ENCODE data around the gene TIAM1.
A peak's percentile ranks its signal among the peaks of the same experiment; 100 is the strongest.

Gene TIAM1

GRCh38 chr21:31140025-31140424 lies 204.0 kb downstream of the TIAM1 start:
- no peak for TF ChIP-seq CTCF (IDR thresholded peaks at IDR 0.05)
- no peak for DNase-seq (ENCODE audit: low spot score)
- Histone ChIP-seq H3K4me3 (no peak overlapping the region), H3K27ac (no peak overlapping the region)

GRCh38 chr21:31137960-31138359 lies 206.1 kb downstream of the TIAM1 start:
- no peak for DNase-seq (ENCODE audit: low spot score)
- peak overlapping the region in 1 of 2 donors; percentile 2 for H3K27ac ChIP-seq
- H3K4me3 ChIP-seq: no peak overlapping the region
- no peak for TF ChIP-seq CTCF (IDR thresholded peaks at IDR 0.05)

GRCh38 chr21:31136891-31137290 lies 207.2 kb downstream of the TIAM1 start:
- no peak for TF ChIP-seq CTCF (IDR thresholded peaks at IDR 0.05)
- no peak for DNase-seq (ENCODE audit: low spot score)
- no peak overlapping the region for H3K4me3 ChIP-seq
- no peak overlapping the region for H3K27ac ChIP-seq

- no peak overlapping the region for H3K4me3 ChIP-seq
- no peak for DNase-seq (ENCODE audit: low spot score)
Observed at GRCh38 chr21:31135531-31136184, 208.4 kb downstream of the TIAM1 start.

GRCh38 chr21:31133243-31133830 lies 210.7 kb downstream of the TIAM1 start:
- no peak for TF ChIP-seq CTCF (IDR thresholded peaks at IDR 0.05)
- Histone ChIP-seq H3K27ac (no peak overlapping the region), H3K4me3 (no peak overlapping the region)
- no peak for DNase-seq (ENCODE audit: low spot score)

More at GRCh38 chr21:31135531-31136184, 208.4 kb downstream of the TIAM1 start:
- TF ChIP-seq CTCF (IDR thresholded peaks at IDR 0.05): no peak
- H3K27ac ChIP-seq: no peak overlapping the region

GRCh38 chr21:31132574-31133242 lies 211.4 kb downstream of the TIAM1 start:
- no peak overlapping the region for H3K4me3 ChIP-seq
- no peak for DNase-seq (ENCODE audit: low spot score)
- TF ChIP-seq CTCF (IDR thresholded peaks at IDR 0.05): no peak
- no peak overlapping the region for H3K27ac ChIP-seq
